Right lobe of liver (tissue), 6 donors: Measurements from ENCODE around the gene C2orf72. TPM values are rescaled to one million over a fixed set of nuclear protein-coding genes. Genes with fewer than 3 reads are reported as not detected.

Experiments used
- ATAC-seq, 4 donors: fragments of 200-7000 bp; cut with Tn5 transposase; one replicate each; pipeline ENCODE4 v1.9.1; 2020; ENCODE audit warnings: mild to moderate bottlenecking in 4 of 4, moderate library complexity in 4 of 4
- DNase-seq, 3 donors: peaks; one replicate each; pipeline ENCODE4 v3.0.0-alpha.2; 2020
- H3K27ac ChIP-seq, 3 donors: fragments of 200-600 bp; one replicate each; pipeline ENCODE4 v1.8.0; 2022
- H3K27me3 ChIP-seq, 2 donors: fragments of 200-600 bp; one replicate each; pipeline ENCODE4 v1.8.0; 2022
- H3K36me3 ChIP-seq, 4 donors: fragments of 200-600 bp; sonication (generic) in 1 of 4; one replicate each; pipeline versions ENCODE4 v1.5.1 to v1.8.0; 2017 to 2022; ENCODE audit warnings: control low read depth in 1 of 4
- H3K4me1 ChIP-seq, 4 donors: fragments of 200-600 bp; sonication (generic) in 1 of 4; one replicate each; pipeline versions ENCODE4 v1.5.1 to v1.8.0; 2017 to 2022; ENCODE audit warnings: control low read depth in 1 of 4
- H3K4me3 ChIP-seq, 3 donors: fragments of 200-600 bp; one replicate each; pipeline ENCODE4 v1.8.0; 2022
- H3K9me3 ChIP-seq, 4 donors: fragments of 200-600 bp; sonication (generic) in 1 of 4; one replicate each; pipeline versions ENCODE4 v1.5.1 to v1.8.0; 2017 to 2022; ENCODE audit warnings: control low read depth in 1 of 4
- POLR2A ChIP-seq: fragments of 450-650 bp; IDR thresholded peaks from one replicate; pipeline ENCODE4 v1.6.1; 2017; ENCODE audit warnings: antibody characterized with exemption, mild to moderate bottlenecking
- WGBS: methylation state at CpG from one replicate; pipeline ENCODE4 v1.1.6; 2018; ENCODE audit warnings: low coverage, low lambda C conversion rate; ENCODE audit not compliant: insufficient coverage; ENCODE audit errors: missing lambda C conversion rate; 5-methylcytosine and 5-hydroxymethylcytosine counted together
- intact Hi-C, 2 donors: fragments of 100-400 bp; cut with DNase I; formaldehyde crosslinking; loops; one replicate each; pipeline versions ENCODE4 v1.11.2 to v1.14.1; 2022
- long read RNA-seq: library from polyadenylated mRNA; unstranded; transcript quantifications from one replicate; pipeline ENCODE4 v2.0.0, GENCODE V29; 2019
- total RNA-seq, 6 experiments: library from RNA; depleted of rRNA in 2 of 6; stranded (reverse); fragments of >200 nt in 2 of 6; fragmentation: NEBNext Ultra II Directional in 3 of 6; extraction: Animal tissue kit (Norgen Biotek cat#: 25700) in 3 of 6; gene quantifications; one replicate each; pipeline versions ENCODE4 v1.1.0 to v1.2.4, GENCODE V29; 2016 to 2023
- TF ChIP-seq, protein P1 (sequence below), 4 donors: fragments of 200-600 bp in 3 of 4; fragments of 450-650 bp in 1 of 4; IDR thresholded peaks; one replicate each; pipeline versions ENCODE4 v1.5.1 to v1.8.0; 2016 to 2022; ENCODE audit warnings: antibody characterized with exemption in 4 of 4, mild to moderate bottlenecking in 2 of 4
- donor health status: DM: no; HTN: yes; CAD: no.
- donor health status: DM: no; HTN: no; CAD: no.
- donor health status: DM: no; HTN: no; CAD: no.
- donor health status: DM: no; HTN: yes; CAD: no.
- donor health status: DM: no; HTN: yes; CAD: no.

The C2orf72 gene
- 100 to 1,000 TPM in 2 of 6 experiments, 10 to 100 TPM in 4; 76.0 to 167 (median 85.9) TPM for total RNA-seq
- long read RNA-seq, partial matches to known transcripts, result 0 of 10 reads
- long read RNA-seq, other reads (novel, unspliced or antisense), result 10 of 10 reads

GRCh38 chr2:231037202-231037730 lies at the start of gene C2orf72:
TSS of gene C2orf72 (plus strand) at chr2:231037523. CDS start at chr2:231037566, 43 bp downstream.
- H3K36me3 ChIP-seq, result peaks cover 0 to 14% (median 4%) of the 10 kb centered on the region in 4 donors
- H3K9me3 ChIP-seq, result no peaks in the 10 kb centered on the region
- peak in 1 of 3 donors; percentile 58 for DNase-seq
- no peaks in the 10 kb centered on the region for H3K27me3 ChIP-seq
- intact Hi-C loops, result no loop called here
- H3K4me3 ChIP-seq, result peak within 1 kb of the TSS; percentile 62 to 91 (median 84)
- H3K4me1 ChIP-seq, result peaks cover 0 to 67% (median 22%) of the 10 kb centered on the region in 4 donors
- ATAC-seq, result peak; percentile 9 to 48 (median 29)
- peak within 1 kb of the TSS; percentile 59 to 89 (median 77) for H3K27ac ChIP-seq
- peak; percentile 73 for TF ChIP-seq POLR2A
- TF ChIP-seq, protein P1, sequence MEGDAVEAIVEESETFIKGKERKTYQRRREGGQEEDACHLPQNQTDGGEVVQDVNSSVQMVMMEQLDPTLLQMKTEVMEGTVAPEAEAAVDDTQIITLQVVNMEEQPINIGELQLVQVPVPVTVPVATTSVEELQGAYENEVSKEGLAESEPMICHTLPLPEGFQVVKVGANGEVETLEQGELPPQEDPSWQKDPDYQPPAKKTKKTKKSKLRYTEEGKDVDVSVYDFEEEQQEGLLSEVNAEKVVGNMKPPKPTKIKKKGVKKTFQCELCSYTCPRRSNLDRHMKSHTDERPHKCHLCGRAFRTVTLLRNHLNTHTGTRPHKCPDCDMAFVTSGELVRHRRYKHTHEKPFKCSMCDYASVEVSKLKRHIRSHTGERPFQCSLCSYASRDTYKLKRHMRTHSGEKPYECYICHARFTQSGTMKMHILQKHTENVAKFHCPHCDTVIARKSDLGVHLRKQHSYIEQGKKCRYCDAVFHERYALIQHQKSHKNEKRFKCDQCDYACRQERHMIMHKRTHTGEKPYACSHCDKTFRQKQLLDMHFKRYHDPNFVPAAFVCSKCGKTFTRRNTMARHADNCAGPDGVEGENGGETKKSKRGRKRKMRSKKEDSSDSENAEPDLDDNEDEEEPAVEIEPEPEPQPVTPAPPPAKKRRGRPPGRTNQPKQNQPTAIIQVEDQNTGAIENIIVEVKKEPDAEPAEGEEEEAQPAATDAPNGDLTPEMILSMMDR (IDR thresholded peaks at IDR 0.05), result no peak
- WGBS, result 1% methylated on average over 14 of the region's 61 CpGs

DNA sequence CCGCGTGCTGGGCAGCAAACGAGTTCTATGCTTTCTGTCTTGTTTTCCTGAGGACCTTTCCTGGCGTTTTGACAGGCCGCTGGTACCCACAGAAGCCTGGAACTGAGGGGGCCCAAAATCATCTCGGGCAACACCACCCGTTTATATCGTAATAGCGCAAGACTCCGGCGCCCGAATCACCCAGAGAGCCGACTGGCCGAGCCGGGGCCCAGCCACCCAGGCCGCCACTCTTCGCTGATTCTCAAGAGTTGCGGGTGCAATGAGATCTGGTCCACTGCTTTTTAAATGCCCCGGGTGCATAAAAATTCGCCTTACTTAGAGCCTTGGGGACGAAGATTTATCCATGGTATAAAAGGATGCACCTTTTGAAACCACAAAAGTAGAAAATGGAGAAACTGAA lies 47.6 kb upstream of the C2orf72 start:
- intact Hi-C loops, result loop anchor here in 1 of 2 donors (5.0 to 10.0 kb wide), 2 partner anchors 87 to 165 kb away; no protein-coding TSS in a partner anchor
- TF ChIP-seq, protein P1 (IDR thresholded peaks at IDR 0.05), result no peak
- TF ChIP-seq POLR2A, result no peak
- Histone ChIP-seq H3K36me3 (no peaks in the 10 kb centered on the region), H3K9me3 (no peaks in the 10 kb centered on the region), H3K4me3 (no peak overlapping the region), H3K27ac (no peak overlapping the region), H3K4me1 (peaks cover 0 to 4% (median 0%) of the 10 kb centered on the region in 4 donors), H3K27me3 (peaks cover 0 to 6% of the 10 kb centered on the region in 2 donors)
- DNase-seq (no peak), ATAC-seq (no peak)
- WGBS, result 88% methylated on average over 20 of the region's 21 CpGs

DNA sequence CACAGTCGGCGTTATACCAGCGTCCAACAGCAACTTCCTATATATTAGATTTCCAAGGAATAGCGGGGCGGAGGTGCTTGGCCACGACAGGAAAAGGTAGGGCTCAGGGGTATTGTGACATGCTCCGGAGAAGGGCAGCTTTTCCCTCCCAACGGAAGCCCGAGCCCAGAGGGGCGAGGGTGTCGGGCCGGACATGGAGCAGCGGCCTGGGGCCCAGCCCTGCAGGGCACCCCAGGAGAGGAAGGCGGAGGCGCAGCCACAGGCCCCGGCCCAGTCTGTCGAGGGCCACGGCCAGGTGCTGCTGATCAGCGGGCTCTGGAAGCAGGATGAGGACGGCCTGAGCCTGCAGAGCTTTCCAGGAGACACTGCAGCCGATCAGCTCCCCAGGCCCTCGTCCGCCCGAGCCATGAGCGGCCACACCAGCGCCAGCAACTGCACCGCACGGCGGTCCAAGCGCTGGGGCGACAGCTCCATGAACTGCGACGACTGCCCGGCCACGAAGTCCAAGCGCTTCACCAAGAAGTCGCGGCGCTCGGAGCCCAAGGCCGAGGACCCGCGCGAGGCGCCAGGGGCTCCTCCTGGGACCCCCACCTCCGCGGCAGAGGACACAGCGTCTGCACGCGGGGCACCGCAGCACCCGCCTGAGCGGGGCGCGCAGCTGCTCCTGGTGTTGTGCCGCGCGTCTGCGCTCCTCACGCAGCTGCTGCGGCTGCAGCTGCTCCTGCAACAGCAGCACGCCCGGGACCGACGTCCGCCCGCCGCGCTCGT lies 47.0 kb upstream of the C2orf72 start:
- Histone ChIP-seq H3K36me3 (no peaks in the 10 kb centered on the region), H3K27me3 (peaks cover 0 to 6% of the 10 kb centered on the region in 2 donors), H3K9me3 (no peaks in the 10 kb centered on the region), H3K27ac (no peak overlapping the region), H3K4me3 (no peak overlapping the region), H3K4me1 (peaks cover 0 to 4% (median 0%) of the 10 kb centered on the region in 4 donors)
- DNase-seq, result no peak
- ATAC-seq, result no peak
- 84% methylated on average over 7 of the region's 70 CpGs for WGBS
- no peak for TF ChIP-seq POLR2A
- TF ChIP-seq, protein P1 (IDR thresholded peaks at IDR 0.05), result no peak
- intact Hi-C loops, result no loop called here

DNA sequence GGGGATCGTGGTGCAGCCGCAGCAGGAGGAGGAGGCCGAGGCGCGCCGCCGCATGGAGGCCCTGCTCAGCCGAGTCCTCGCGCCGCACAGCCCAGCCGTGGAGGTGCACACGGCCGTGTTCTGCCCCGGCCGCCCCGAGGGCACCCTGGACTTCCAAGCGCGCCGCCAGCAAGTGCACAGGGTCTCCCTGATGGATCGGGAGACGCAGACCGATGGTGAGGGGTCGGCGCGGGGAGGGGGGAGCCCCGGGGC lies 46.5 kb upstream of the C2orf72 start:
- no peaks in the 10 kb centered on the region for H3K36me3 ChIP-seq
- intact Hi-C loops, result no loop called here
- H3K4me1 ChIP-seq, result peaks cover 0 to 4% (median 0%) of the 10 kb centered on the region in 4 donors
- no peaks in the 10 kb centered on the region for H3K9me3 ChIP-seq
- DNase-seq (no peak), ATAC-seq (no peak)
- H3K27ac ChIP-seq, result no peak overlapping the region
- 60% methylated on average over 1 of the region's 27 CpGs for WGBS
- peaks cover 0 to 6% of the 10 kb centered on the region in 2 donors for H3K27me3 ChIP-seq
- no peak for TF ChIP-seq POLR2A
- TF ChIP-seq, protein P1 (IDR thresholded peaks at IDR 0.05), result no peak
- H3K4me3 ChIP-seq, result no peak overlapping the region
